ENCODE measurements around the gene GTPBP6.
"Not testable (repeated sequence)": the region's sequence is repeated elsewhere in the genome, so short reads cannot be mapped to it uniquely, and the experiment has no call there.

Gene GTPBP6

DNA sequence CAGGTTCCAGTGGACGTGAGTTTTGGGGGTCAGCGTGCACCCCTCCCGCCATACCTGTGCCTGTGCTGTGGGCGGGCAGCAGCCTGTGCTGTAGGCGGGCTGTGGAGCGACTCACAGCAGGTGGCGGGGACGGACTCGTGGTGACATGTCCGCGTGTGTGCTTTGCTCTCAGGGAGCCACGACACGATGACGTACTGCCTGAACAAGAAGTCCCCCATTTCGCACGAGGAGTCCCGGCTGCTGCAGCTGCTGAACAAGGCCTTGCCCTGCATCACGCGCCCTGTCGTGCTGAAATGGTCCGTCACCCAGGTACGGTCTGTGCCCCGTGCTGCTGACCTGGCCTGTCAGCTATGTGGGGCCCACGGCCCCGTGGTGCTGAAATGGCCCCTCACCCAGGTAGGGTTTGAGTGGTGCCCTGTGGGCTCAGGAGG lies 30.0 kb downstream of the GTPBP6 start:
- no peak for DNase-seq

DNA sequence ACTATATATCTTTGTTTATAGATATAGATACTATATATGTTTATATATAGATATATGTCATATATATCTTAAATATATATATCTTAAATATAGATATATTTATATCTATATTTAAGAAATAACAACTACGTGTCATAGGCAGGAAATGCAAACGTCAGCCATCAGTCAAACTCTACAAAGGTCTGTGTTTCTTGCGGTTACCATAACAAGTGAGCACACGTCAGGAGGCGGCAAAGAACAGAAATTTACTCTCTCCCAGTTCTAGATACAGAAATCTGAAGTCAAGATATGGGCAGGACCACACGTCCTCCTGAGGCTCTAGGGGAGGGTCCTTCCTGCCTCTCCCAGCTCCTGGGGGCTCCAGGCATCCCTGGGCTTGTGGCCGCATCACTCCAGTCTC lies 30.9 kb downstream of the GTPBP6 start:
- DNase-seq, result no peak

DNA sequence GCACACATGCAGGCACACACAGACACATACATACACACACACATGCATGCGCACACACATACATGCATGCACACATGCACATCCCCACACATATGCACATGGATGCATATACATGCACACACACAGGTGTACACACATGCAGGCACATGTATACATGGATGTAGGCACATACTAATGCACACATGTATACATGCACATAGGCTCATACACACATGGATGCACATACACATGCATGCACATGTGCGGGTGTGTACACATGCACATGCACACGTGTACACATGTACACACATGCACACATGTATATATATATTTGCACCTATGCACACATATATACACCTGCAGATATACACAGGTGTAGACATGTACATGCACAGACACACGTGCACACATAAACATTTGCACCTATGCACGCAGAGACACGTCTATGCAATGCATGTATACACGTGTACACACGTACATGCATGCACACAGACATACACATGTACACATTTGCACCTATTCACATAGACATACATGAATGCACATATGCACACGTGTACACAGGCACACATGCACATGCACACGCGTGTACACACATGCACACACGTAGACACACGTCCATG lies 33.4 kb downstream of the GTPBP6 start:
- DNase-seq, result no peak

DNA sequence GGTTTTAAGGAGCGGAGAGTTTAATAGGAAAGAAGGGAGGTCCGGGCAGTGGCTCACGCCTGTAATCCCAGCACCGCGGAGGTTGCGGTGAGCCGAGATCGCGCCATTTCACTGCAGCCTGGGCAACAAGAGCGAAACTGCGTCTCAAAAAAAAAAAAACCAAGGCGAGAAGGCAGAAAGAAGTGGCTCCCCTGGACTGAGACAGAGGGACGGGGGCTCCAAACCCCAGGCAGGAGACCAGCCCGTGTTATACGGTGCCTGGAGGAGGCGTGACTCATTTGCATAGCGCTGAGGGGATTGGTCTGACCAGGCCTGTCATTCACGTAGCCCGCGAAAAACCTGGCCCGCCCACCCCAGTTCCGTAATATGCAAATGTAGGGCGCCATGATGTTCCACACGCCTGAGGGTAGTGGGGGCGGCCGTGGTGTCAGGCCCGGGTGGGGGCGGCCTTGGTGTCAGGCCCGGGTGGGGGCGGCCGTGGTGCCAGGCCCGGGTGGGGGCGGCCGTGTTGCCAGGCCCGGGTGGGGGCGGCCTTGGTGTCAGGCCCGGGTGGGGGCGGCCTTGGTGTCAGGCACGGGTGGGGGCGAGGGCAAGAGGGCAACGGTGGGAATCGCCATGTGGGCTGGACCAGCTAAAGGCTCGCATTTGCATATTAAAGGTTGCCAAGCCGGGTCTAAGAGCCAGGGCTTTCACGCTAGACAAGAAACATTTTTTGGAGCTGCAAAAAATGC lies 35.3 kb downstream of the GTPBP6 start:
- DNase-seq, result no peak

DNA sequence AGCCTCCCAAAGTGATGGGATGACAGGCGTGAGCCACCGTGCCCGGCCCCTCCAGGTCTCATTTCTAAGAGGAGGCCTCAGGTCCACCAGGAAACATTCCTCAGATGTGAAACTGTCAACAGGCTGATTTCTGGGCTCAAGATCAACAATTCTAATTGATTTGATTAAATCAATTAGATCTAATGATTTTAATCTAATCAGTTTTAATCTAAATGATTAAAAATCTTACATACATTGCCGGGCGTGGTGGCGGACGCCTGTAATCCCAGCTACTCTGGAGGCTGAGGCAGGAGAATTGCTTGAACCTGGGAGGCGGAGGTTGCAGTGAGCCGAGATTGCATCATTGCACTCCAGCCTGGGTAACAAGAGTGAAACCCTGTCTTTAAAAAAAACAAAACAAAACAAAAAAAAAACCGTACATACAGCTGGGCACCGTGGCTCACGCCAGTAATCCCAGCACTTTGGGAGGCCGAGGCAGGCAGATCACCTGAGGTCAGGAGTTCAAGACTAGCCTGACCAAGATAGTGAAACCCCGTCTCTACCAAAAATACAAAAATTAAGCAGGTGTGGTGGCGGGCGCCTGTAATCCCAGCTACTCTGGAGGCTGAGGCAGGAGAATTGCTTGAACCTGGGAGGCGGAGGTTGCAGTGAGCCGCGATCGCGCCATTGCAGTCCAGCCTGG lies 36.5 kb downstream of the GTPBP6 start:
- not testable (repeated sequence) for DNase-seq

DNA sequence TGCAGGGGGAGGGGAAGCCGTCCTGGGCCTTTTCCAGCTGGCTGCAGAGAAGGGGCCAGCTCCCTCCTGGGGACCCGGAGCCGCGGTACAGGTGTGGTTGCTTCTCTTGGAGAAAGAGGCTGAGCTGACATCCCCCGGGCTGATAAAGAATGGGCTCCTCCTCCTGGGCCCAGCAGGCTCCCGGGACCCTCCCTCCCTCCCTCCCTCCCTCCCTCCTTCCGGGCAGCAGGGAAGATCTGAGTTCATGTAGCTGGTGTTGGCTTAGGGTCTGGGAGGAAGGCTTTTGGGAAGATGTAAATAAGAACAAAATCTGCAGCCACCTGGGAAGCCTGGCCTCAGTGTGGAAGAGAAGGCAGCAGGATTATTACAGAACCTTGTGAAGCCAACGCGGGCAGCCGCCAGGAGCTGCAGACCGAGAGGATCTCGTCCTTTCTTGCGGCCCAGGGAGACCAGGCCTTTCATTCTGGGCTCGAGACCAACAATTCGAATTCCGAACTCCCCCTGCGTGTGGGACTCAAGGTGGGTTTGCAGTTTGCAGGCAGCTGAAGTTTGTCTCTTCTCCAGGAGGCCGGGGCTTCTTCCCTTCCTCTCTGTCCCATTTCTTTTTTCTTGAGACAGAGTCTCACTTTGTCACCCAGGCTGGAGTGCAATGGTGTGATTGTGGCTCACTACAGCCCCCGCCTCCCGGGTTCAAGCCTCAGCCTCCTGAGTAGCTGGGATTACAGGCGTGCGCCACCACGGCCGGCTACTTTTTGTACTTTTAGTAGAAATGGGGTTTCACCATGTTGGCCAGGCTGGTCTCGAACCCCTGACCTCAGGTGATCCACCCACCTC lies 37.2 kb downstream of the GTPBP6 start, which contains the start of gene PLCXD1:
Gene PLCXD1, plus strand, starts transcription at position 216 of the 834 bp plus-strand sequence. CDS start 2,807 bp downstream, outside the sequence.
- DNase-seq, result no peak

DNA sequence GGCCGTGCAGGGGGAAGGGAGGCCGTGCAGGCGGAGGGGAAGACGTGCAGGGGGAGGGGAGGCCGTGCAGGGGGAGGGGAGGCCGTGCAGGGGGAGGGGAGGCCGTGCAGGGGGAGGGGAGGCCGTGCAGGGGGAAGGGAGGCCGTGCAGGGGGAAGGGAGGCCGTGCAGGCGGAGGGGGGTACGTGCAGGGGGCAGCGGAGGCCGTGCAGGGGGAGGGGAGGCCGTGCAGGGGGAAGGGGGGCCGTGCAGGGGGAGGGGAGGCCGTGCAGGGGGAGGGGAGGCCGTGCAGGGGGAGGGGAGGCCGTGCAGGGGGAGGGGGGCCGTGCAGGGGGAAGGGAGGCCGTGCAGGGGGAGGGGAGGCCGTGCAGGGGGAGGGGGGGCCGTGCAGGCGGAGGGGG lies 37.9 kb downstream of the GTPBP6 start:
- DNase-seq, result not testable (repeated sequence)

DNA sequence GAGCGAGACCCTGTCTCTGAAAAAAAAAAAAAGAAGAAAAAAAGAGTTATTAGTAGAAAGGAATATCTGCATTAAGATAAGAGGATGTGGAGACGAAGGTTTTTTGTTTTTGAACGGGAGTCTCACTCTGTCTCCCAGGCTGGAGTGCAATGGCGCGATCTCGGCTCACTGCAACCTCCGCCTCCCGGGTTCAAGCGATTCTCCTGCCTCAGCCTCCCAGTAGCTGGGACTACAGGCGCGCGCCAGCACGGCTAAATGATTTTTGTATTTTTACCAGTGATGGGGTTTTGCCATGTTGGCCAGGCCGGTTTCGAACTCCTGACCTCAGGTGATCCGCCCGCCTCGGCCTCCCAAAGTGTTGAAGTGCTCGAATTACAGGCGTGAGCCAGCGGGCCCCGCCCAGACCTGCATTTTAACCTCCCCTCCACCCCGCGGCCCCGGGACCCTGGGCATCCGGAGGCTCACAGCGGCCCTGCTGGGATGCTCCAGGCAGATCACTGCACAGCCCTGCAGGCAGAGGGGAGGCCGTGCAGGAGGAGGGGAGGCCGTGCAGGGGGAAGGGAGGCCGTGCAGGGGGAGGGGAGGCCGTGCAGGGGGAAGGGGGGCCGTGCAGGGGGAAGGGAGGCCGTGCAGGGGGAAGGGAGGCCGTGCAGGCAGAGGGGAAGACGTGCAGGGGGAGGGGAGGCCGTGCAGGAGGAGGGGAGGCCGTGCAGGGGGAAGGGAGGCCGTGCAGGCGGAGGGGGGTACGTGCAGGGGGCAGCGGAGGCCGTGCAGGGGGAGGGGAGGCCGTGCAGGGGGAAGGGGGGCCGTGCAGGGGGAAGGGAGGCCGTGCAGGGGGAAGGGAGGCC lies 38.6 kb downstream of the GTPBP6 start:
- DNase-seq, result not testable (repeated sequence)

DNA sequence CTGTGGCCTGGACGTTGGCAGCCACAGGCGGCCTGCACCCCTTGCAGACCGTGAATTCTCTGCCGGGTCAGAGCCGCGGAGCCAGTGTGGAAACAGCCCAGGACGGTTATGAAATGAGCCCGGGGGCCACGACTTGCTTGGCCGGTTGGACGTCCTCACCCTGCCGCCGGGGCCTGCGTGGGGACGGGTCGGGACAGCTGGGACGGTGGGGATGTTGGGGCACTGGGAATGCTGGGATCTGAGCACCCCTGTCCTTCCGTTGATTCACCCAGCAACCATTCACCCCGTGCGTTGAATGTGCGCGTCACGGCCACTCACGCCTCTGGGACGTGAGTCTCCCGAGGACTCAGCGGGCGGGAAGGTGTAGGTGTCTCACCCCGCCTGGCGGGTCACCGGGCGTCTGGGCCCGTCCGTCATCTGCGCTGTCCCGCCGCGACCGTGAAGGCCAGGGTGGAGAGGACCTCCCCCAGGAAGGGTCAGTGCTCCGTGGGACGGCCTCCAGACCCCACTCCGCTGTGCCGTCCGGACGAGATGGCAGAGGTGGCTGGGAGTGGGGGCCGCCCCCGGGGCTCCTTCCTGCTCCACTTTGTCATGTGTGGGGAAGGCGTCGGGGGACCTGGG lies 41.9 kb downstream of the GTPBP6 start:
- no peak for DNase-seq

DNA sequence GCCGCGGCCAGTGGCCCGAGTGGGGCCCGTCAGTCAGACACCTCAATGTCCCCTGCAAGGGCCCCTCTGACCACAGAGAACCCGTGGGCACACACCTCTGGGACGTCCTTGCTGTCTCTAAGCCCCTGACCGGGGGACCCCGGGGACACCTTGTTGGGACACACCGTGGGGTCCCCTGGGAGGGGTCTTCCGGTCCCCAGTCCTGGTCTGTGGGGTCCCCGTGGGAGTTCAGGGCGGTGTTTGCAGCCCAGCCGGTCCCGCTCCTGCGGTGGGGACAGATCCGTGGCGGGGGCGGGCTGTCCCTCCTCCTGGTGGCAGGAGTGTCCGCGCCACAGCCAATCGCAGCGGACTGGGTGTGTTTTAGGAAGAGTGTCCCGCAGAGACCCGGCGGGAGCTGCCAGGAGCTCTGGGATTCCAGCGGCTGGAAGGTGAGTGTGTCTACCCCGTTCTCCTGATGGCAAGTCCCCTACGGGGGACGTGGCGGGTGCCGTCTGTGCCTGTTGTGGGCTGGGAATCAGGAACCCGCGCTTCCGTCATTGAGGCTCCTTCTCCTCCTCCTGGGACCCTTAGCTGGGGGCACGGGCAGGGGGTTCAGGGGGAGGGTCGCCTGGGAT lies 42.5 kb downstream of the GTPBP6 start:
- no peak for DNase-seq

DNA sequence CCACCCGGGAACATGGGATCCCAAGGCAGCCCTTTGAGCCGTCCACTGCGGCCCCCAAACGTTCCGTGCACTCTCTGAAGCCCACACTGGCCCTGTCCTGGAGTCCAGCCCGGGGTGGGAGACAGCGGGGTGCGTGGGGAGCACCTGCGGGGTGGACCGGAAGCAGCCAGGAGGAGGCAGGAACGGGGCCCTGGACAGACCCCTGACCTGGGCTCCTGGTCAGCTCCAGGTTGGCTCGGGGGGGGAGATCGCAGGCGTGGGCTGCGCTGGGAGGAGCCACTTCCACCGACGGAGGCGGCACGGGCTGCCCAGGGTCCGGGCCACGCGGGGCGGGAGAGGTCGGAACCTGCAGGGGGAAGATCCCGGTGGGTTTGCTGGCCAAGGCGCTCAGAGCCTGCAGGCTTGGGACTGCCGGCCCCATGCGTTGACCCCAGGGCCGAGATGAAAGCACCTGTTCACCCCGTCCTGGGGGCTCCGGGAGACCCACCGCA lies 43.1 kb downstream of the GTPBP6 start:
- no peak for DNase-seq

DNA sequence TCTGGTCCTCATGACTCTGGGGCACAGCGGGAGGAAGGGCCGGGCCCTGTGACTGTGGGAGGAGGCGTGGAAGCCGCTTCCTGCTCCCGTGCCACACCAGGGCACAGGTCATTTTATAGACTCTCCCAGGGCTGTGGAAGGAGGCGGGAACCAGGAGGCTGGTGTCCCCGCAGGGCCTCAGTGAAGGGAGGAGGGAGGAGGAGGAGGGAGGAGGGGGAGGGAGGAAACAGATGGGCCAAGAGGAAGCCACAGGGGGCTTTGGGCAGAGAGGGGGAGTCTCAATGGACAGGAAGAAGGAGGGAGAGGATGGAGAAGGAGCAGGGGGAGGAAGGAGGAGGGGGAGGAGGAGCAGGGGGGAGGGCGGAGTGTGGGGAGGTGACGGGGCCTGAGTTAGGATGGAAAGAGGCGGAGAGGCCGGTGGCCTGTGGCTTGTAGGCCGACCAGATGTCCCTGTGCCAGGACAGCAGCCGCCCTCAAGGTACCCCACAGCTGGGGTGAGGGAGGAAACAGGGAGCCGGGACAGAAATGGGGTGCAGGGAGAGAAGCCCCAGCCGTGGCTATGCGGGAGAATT lies 43.6 kb downstream of the GTPBP6 start:
- no peak for DNase-seq

DNA sequence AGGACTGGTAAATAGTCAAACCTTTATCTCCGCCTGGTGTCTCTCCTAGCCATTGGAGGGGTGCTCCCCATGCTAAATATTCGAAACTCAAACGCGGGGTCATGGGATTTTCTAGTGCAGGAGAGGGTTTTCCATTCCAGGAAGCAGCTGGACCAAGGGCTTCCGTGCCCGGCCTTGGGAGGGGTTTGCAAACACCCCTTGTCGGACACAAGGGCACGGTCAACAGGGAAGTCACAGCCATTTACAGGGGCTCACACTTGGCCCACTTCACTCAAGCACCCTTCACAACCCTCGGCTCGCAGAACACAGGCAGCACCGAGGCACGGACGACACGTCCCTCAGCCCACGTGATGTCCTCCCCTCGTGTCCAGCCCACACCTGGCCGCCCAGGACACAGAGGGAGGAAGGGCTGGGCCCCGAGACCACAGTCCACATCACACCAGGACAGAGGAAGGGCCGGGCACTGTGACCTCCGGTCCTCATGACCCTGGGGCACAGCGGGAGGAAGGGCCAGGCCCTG lies 47.7 kb downstream of the GTPBP6 start:
- no peak for DNase-seq

DNA sequence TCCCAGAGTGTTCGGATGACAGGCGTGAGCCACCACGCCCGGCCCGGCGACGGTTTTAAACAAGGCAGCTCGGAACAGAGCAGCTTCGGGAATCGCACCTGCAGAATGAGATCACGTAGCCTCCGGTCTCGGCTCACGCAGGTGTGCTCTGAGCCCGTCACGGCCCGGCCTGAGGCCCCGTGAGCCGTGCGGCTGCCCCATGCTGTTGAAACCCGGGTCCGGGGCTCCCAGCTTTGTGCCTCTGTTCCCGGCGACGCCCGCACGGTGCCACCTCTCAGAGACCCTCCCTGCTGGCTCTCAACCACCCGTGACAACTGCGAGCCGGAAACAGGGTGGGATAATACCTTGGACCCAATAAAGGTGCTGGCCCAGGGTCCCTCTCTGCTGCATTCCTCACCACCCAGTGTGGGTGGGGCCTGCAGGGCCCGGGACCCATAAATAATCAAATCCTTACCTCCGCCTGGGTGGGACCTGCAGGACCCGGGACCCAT lies 50.8 kb downstream of the GTPBP6 start:
- no peak for DNase-seq

DNA sequence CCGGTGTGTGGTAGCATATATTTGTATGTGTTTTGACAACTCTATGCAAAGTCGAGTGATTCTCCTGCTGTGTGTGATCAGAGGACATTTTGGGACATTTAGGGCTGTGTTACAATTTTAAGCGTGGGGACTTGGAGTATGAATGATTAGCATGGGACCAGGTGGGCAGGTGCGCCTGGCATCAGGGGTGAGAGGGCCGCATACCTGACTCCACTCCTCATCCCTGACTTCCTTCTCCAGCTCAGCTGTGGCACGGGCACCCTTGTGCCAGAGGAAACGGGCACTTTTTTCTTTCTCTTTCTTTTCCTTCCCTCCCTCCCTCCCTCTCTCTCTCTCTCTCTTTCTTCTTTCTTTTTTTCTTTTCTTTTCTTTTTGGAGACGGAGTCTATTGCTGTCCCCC lies 53.1 kb downstream of the GTPBP6 start:
- no peak for DNase-seq

DNA sequence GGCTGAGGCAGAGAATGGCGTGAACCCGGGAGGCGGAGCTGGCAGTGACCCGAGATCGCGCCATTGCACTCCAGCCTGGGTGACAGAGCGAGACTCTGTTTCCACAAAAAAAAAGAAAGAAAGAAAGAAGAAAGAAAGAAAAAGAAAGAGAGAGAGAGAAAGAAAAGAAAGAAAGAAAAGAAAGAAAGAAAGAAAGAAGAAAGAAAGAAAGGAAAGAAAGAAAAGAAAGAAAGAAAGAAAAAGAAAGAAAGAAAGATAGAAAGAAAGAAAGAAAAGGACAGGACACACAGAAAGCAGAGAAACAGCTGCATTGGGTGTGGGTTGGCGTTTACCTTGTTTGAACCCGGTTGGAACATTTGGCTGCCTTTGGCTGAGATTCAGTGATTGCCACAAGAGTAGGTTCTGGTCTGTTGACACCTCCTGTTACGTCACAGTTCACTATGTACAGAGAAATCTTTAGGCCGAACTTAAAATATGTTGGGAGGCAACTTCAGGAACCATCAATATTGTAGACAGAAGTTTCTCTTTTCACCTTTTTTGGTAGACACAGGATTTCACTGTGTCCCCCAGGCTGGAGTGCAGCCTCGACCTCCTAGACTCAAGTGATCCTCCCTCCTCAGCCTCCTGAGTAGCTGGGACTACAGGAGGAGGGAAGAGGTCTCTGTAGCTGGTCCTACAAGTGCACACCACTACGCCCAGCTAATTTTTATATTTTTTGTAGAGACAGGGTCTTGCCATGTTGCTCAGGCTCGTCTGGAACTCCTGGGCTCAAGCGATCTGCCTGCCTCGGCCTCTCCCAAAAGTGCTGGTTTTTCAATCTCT lies 53.8 kb downstream of the GTPBP6 start:
- no peak for DNase-seq

DNA sequence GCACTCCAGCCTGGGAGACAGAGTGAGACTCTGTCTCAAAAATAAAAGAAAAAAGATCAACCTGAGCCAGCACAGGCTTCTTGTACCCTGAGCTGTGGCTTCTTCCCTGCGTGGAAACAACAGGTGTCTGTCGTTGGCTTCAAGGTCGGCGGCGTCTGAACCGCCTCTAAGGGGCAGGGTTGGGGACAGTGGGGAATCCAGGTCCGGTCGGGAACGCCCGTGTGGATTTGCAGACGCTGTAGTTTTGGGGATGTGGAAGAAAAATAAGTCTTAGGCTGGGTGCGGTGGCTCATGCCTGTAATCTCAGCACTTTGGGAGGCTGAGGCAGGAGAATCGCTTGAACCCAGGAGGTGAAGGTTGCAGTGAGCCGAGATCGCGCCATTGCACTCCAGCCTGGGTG lies 54.6 kb downstream of the GTPBP6 start:
- not testable (repeated sequence) for DNase-seq

DNA sequence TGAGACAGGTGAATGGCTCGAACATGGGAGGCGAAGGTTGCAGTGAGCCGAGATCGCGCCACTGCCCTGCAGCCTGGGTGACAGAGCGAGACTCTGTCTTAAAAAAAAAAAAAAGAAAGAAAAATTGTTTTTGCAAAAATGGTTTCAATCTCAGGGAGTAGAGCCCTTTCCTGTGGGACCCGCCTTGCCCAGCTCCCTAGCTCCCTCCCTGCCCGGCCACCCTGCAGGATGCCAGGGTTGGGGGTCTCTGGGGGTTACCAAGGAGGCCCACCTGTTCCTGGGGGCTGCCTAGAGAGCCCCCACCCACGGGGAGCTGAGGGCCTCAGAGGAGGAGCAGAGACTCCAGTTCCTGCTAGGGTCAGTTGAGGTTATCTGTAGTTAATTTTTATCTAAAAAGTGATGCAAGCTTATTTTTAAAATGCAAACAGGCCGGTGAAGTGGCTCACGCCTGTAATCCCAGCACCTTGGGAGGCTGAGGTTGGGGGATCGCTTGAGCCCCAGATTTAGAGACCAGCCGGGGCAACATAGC lies 56.2 kb downstream of the GTPBP6 start:
- DNase-seq, result no peak

DNA sequence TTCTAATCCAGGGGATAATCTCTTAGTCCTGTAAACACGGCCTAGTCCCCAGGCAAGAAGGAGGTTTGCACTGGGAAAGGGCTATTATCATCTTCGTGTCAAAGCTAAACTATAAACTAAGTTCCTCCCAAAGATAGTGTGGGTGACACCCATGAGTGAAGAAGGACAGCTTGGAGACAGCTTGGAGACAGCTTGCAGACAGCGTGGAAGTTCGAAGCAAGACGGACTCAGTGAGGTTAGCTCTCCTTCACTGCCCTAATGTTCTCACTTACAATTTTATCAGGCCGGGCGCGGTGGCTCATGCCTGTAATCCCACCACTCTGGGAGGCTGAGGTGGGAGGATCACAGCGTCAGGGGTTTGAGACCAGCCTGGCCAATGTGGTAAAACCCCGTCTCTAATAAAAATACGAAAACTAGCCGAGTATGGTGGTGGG lies 56.7 kb downstream of the GTPBP6 start:
- DNase-seq, result no peak
